CD4-positive, alpha-beta T cell treated with Interleukin-6 at 100 ng/mL for 8 hours (primary cell): ENCODE data around the gene OR51T1.

Source experiments
- DNase-seq: peaks from one replicate; pipeline ENCODE4 v3.0.0-alpha.2; 2020; ENCODE audit warnings: mixed read lengths, low spot score

OR51T1 gene

DNA sequence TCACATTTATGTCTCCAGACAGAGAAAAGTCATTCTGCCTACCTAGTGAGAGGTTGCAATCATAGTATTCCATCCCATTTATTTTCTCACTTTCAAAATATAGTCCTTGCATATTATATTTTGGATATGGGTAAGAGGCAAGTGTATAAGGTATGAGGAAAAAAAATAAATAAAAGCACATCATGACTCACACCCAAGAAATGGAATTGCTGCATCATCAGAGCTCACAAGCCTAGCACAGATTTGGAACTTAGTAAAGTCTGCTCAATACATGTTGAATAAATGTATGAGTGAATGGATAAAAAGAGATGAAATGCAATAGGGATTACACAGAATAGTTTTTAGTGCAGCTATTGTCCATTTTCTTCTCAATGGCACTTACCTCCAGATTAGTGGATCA lies 44.9 kb downstream of the OR51T1 start:
- no peak for DNase-seq
